A673 (cell line): ENCODE data around the gene CREB3L4.

Source experiments
- CTCF ChIP-seq: fragments of 300-800, 200-600 bp; sonication (generic); conservative IDR thresholded peaks from 2 replicates; pipeline ENCODE4 v1.5.1; 2017; ENCODE audit warnings: low read depth, mild to moderate bottlenecking, antibody characterized with exemption, low read length, moderate library complexity, mixed read lengths
- EZH2 ChIP-seq: fragments of 200-600 bp; sonication (generic); IDR thresholded peaks from 2 replicates; pipeline ENCODE4 v1.6.1; 2017; ENCODE audit warnings: borderline replicate concordance, low read depth, mild to moderate bottlenecking, mixed read lengths, antibody characterized with exemption, low read length; ENCODE audit not compliant: poor library complexity, severe bottlenecking

GRCh38 chr1:153976819-153977249 lies 9.1 kb downstream of the CREB3L4 start:
- TF ChIP-seq CTCF (no peak), EZH2 (no peak)
